GM18507 (cell line): ENCODE data around the gene PCBP2.
A peak's percentile ranks its signal among the peaks of the same experiment; 100 is the strongest.
"Not testable (repeated sequence)": the region's sequence is repeated elsewhere in the genome, so short reads cannot be mapped to it uniquely, and the experiment has no call there.

Experiments used
- DNase-seq: peaks from one replicate; pipeline ENCODE4 v3.0.0; 2011; ENCODE audit warnings: low read depth; ENCODE audit not compliant: insufficient read length; ENCODE audit errors: extremely low spot score
- FAIRE-seq: peaks from 2 replicates; lab custom pipeline; 2011; peaks lifted over from hg19 to GRCh38; lab: Jason Lieb, UNC

PCBP2 gene

GRCh38 chr12:53435326-53435725, 16.6 kb upstream of the PCBP2 start:
- not testable (repeated sequence) for FAIRE-seq, DNase-seq

- DNase-seq, FAIRE-seq: not testable (repeated sequence)
Observed at GRCh38 chr12:53439582-53439981, 12.3 kb upstream of the PCBP2 start.

DNA sequence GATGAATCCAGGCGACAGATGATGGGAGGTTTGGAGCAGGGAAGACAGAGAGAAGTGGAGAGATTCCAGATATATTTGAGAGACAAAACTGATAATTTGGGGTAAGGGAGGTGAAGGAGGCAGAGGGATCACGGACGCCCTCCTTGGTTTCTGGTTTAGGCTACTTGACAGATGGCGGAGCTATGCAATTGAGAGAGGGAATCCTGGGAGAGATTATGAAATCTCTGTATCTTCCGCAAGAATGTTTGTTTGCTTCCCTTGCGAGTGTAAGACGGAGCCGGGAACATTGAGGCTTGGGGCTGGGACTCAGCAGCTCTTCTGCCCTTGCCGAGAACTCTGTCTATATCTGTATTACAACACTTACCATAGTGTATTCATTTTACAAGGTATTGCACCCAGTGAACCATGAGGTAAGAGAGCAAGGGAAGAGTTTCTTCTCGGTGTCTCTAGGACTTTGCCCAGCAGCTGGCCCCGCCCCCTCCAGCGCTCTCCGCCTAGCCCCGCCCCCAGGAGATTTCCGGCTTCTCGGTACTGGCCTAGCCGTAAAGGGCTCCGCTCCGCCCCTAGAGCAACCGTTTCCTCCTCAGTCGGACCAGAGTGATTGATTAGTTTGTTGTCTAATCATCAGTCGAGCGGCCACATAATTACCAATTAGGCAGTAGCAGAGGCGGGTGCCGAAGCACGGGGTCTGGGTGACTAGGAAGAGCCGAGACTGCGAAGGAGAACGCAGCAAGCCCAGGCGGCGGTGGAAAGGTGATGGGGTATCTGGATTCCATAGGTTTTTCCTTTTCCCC, 10.7 kb upstream of the PCBP2 start, which contains the start of gene PRR13:
Gene PRR13 (plus strand): TSS at position 695 of the 794 bp plus-strand sequence. CDS start 981 bp downstream, outside the sequence.
- FAIRE-seq, result peak; percentile 96

GRCh38 chr12:53443955-53444354, 7.9 kb upstream of the PCBP2 start:
- FAIRE-seq (no peak), DNase-seq (no peak)

More for the DNA sequence above, 10.7 kb upstream of the PCBP2 start, which contains the start of gene PRR13:
- DNase-seq, result peak; percentile 90

DNA sequence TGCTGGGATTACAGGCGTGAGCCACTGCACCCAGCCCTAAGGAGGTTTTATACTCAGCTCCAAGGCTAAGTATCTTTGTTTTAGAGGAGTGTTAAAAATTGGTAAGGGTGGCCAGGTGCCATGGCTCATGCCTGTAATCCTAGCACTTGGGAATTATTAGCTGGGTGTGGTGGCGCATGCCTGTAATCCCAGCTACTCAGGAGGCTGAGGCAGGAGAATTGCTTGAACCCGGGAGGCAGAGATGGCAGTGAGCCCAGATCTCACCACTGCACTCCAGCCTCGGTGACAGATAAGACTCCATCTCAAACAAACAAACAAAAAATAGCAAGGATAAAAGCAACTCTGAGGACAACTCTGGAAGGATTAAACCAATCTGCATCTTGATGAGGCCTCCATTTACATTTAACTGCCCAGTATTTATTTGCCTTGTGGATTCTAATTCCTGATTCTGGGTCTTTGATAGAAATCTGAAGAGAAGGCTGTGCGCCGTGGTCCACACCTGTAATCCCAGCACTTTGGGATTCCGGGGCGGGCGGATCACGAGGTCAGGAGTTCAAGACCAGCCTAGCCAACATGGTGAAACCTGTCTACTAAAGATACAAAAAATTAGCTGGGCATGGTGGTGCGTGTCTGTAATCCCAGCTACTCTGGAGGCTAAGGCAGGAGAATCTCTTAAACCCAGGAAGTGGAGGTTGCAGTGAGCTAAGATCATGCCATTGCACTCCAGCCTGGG, 7.1 kb upstream of the PCBP2 start:
- DNase-seq, FAIRE-seq: not testable (repeated sequence)

DNA sequence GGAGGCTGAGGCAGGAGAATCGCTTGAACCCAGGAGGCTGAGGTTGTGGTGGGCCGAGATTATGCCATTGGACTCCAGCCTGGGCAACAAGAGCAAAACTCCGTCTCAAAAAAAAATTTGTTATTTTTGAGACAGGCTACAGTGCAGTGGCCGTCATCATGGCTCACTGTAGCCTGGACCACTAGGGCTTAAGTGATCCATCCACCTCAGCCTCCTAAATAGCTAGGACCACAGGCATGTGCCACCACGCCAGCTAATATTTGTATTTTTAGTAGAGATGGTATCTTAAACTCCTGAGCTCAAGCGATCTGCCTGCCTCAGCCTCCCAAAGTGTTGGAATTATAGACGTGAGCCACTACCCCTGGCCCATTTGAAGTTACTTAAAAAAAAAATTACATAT, 966 bp upstream of the PCBP2 start:
- no peak for DNase-seq
- FAIRE-seq, result no peak

DNA sequence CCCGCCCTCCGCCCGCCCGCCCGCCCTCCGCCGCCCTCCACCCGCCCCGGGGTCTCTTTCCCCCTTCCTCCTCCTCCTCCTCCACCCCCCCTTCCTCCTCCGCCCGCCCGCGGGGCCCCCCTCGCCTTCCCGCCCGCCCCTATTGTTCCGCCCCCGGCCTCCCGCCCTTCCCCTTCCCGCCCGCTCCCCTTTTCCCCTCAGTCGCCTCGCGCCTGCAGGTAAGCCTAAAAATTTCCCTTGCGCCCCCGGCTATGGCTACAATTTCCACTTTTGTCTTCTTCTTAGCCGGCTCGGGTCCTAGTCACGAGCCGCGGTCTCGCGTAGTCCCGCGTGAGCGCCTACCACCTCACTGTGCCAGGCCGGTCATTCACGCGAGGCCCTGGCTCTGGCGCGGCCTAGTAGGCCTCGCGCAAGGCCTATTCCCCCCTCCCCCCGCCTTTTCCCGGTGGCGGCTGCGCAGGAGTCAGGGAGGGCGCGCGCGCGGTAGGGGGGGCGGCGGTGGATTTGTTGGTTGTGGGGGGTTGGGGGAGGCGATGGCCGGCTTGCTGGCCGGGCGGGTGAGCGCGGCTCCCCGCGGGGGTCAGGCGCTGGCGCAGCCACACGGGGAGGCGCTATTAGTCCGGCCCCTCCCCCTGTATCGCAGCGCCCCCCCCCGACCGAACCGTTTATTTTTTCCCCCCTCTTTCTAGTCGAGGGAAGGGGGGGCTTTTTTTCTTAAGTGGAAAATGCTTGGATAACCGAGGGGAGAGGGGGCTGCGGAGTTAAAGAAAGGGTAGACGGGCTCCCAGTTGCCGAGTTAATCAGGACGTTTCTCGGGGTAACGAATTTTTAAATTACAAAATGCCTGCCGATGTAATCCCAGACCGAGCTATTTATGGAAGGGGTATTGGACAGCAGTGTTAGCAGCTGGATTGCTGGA, 516 bp downstream of the PCBP2 start:
- no peak for FAIRE-seq
- DNase-seq, result peak; percentile 55

DNA sequence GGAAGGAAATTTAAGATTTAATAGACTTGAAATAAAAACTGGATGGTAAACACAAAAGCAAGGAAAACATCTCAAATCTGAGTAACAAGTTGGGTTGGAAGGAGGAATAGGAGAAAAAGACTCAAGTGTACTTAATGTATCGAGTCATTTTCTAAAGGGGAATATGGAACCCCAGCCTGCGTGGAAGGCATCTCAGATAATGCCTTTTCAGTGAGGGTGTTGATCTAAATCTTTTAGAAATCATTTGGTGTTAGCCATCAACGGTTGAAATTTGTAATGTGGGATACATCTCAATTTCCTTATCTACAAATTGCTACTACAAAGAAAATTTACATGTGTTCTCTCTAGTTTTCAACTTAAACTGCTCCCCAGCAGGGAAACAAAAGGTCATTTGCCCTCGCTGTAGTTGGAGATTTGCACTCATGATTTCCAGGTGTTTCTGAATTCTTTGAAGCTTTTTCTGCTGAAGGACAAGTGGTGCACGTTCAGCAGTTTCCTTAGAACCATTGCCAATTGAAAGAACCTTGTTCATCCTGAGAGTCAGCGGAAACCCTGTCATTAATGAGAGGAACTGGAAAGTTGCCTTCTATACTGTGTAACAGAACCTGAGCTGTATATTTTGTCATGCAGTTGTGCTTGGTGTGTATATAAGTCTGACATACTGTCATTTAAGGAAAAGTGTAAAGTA, 2.2 kb downstream of the PCBP2 start:
- FAIRE-seq (no peak), DNase-seq (no peak)

DNA sequence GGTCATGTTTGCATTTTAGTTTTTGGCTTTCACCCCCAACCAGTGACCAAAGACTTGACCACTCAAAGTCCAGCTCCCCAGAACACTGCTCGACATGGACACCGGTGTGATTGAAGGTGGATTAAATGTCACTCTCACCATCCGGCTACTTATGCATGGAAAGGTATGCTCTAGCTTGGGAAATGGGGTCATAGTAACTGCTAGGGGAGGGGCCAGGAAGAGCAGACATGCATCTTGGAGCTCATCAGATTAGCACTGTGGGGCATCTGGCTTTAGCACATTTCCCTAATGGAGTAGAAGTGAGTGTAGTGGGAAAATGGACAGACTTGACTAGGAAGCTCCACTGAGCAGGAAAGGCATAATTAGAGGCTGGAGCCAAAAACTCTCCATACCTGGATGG, 2.8 kb downstream of the PCBP2 start:
- DNase-seq, result no peak
- FAIRE-seq, result no peak

DNA sequence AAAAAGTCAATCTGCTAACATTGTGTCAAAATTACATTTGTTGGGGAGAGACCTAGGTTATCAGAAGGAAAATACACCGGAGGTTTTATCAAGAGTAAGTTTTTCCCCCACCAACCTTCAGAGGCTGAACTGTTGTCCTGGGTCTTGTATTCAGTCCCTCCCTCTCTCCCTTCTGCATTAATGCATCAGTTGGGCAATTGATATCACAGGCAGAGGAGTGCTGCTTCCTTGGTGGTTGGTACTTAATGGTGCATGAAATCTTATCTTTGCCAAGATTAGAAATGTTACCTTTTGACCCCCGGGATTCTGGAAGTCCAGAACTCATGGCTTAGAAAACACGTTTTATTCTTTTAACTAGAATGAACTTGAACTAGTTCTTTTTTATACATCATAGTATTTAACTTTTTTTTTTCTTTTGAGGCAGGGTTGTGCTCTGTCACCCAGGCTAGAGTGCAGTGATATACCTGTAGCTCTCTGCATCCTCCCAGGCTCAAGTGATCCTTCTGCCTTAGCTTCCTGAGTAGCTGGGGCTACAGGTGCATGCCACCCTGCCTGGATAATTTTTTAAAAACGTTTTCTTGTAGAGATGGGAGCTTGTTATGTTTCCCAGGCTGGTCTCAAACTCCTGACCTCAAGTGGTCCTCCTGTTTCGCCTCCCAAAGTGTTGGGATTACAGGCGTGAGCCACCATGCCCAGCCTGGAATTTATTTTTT, 4.9 kb downstream of the PCBP2 start:
- no peak for DNase-seq
- no peak for FAIRE-seq

GRCh38 chr12:53459097-53459496, 7.2 kb downstream of the PCBP2 start:
- FAIRE-seq, result no peak
- no peak for DNase-seq

GRCh38 chr12:53461059-53461458, 9.2 kb downstream of the PCBP2 start:
- FAIRE-seq (no peak), DNase-seq (no peak)

DNA sequence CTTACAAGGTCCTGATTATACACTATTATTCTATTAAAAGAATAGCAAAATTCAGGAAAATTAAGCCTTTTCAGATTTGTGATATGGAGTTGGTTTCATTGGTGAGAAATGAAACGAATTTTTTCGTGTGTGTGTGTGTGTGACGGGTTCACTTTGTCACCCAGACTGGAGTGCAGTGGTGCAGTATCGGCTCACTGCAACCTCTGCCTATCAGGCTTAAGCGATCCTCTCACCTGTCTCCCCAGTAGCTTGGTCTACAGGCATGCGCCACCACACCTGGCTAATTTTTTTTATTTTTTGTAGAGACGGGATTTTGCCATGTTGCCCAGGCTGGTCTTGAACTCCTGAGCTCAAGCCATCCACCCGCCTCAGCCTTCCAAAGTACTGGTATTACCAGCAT, 9.7 kb downstream of the PCBP2 start:
- no peak for FAIRE-seq
- DNase-seq, result no peak

DNA sequence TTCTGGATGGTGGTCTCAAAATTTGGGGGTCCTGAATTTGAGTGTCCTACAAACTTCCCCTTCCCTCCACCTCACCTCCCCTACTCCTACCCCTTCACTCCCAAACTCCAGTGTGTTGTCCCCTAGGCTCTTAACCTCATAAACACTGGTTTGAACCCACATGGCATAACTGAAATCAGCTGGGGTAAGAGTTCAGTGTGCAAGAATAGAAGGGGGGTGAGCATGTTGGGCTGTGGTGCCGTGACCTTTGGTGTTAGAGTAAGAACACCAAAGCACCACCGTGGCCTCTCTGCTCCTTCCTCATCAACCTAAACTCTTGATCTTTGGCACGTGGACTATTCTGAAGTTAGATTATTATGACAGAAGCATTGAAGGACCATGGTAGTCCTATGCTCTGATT, 11.0 kb downstream of the PCBP2 start:
- FAIRE-seq, result no peak

DNA sequence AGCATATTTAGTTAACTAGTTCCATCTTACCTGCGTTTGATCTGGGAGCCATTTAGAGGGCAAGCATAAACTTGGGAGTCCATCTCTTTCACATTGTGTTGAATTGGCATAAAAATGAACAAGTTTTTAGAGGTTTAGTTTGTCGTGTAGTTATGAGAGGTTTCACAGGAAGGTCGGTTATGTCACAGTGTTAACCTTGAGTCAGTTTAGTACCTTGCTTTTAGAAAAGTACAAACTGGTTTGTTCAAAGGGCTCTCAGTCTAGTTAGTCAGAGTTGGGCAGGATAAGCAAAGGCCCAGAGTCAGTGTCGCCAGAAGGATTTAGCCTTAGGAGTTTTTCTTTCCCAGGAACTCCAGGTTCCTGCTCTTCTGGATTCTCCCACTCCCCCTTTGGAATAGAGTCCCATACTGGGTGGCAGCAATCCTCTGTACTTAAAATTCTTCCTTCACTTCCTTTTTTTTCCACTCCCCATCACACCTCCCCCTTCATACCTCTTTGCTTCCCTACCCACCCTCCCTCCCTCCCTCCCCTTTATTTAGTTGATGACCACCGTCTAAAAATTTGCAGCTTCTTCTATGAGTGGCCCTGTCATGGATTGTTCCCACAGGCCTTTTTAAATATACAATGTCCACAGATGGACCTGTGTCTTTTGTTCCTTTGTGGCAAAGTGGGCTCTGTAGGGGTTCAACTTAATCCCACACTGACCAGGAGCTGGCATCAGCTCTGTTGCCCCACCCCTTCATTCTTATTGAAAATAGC, 12.1 kb downstream of the PCBP2 start:
- FAIRE-seq (no peak), DNase-seq (no peak)

More for the DNA sequence above, 11.0 kb downstream of the PCBP2 start:
- DNase-seq, result no peak

DNA sequence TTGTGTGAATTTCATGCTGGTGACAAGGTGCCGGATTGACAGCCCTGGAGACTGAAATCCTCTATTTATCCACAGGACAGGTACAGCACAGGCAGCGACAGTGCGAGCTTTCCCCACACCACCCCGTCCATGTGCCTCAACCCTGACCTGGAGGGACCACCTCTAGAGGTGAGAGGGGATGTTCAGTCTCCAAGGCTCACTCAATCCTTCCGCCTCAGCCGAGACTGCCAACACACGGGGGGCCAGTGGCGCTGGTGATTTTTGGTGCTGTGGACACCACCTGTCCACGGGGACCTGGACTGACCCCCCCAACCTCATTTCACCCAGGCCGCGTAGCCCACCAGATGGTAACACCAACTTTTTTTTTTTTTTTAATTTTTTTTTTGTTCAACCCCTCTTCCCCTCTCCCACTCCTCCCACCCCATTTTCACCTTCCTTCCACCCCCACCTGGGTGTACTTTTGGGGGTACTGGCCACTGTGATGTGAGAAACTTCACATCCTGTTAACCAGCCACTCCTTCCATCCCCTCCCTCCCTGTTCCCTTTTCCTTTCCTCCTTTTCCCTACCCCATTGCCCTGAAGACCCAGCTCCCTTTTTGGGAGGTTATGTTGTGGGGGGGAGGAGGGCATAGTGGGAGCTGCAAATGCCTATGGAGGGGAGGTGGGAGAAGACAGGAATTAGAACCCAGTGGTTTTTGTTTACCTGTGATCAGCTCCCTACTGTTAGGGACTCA, 12.9 kb downstream of the PCBP2 start:
- DNase-seq, result no peak

DNA sequence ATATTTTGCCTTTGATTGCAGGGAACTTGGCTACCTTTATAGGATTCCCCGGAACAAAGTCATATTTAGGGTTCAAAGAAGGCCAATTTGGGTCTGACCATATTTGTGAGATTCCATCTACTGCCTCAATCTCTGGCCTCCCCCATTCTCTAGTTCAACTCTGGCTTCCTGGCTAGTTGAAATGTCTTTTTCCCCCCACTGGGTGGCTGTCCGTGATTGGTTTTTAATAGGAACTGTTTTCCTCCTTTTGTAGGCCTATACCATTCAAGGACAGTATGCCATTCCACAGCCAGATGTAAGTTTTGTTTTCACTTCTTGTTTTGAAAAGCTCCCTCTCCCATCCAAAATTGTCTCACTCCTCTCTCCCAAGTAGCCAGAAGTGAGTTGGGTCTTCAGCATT, 13.8 kb downstream of the PCBP2 start:
- DNase-seq, result no peak
- no peak for FAIRE-seq

More for the DNA sequence above, 12.9 kb downstream of the PCBP2 start:
- no peak for FAIRE-seq
